GM19438 (cell line): ENCODE measurements around the gene ASCL5.
"Not testable (repeated sequence)": the region's sequence is repeated elsewhere in the genome, so short reads cannot be mapped to it uniquely, and the experiment has no call there.

Experiments used
- ATAC-seq: cut with Tn5 transposase; IDR thresholded peaks from one replicate; pipeline ENCODE4 v1.9.1; 2021; ENCODE audit warnings: low read depth; ENCODE audit not compliant: unreplicated experiment

ASCL5 gene, protein sequence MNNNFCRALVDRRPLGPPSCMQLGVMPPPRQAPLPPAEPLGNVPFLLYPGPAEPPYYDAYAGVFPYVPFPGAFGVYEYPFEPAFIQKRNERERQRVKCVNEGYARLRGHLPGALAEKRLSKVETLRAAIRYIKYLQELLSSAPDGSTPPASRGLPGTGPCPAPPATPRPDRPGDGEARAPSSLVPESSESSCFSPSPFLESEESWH

GRCh38 chr1:201126832-201127754 is at the start of gene ASCL5:
TSS of gene ASCL5 (minus strand) at chr1:201127184. CDS start at chr1:201115372, 11,812 bp downstream.
- no peak for ATAC-seq

- ATAC-seq: no peak
Measured at GRCh38 chr1:201175820-201176500, 49.0 kb upstream of the ASCL5 start.

DNA sequence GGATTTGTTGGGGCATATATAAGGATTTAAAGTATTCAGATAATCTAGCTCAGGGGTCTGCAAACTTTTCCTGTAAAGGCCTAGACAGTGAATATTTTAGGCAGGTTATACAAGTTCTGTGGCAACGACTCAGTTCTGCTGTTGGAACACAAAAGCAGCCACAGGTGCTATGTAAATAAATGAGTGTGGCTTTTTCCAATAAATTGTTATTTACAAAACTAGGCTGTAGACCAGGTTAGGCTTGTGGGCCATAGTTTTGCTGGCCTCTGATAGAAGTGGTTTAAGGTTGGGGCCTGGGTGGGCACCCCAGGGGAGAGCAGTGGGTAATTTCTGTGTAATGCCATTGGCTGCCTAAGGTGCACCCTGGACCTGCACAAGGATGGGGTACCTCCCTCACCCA is 46.8 kb upstream of the ASCL5 start:
- no peak for ATAC-seq

GRCh38 chr1:201172999-201173610 is 46.1 kb upstream of the ASCL5 start:
- ATAC-seq: no peak

DNA sequence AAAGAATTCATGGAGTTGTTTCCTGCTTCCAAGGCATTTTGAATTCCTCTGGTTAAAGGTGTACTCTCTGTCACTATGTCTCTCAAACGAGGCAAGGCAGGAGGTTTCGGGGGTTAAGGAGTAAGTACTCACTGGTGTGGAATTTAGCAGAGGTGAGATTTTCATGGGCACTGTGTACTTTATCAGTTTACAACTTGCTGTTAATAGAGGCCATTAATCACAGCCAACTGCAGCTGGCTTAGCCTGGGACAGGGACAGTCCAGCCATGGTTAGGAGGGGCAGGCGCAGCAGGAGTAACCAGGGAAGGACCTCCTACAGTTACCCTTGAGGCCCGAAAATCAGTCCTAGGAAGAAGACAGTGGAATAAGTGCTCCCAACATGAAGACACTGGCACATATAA is 45.3 kb upstream of the ASCL5 start:
- no peak for ATAC-seq

- ATAC-seq: peak; percentile 44
Measured at GRCh38 chr1:201171063-201172036, 44.4 kb upstream of the ASCL5 start.

GRCh38 chr1:201170533-201171062 is 43.6 kb upstream of the ASCL5 start:
- peak; percentile 98 for ATAC-seq

DNA sequence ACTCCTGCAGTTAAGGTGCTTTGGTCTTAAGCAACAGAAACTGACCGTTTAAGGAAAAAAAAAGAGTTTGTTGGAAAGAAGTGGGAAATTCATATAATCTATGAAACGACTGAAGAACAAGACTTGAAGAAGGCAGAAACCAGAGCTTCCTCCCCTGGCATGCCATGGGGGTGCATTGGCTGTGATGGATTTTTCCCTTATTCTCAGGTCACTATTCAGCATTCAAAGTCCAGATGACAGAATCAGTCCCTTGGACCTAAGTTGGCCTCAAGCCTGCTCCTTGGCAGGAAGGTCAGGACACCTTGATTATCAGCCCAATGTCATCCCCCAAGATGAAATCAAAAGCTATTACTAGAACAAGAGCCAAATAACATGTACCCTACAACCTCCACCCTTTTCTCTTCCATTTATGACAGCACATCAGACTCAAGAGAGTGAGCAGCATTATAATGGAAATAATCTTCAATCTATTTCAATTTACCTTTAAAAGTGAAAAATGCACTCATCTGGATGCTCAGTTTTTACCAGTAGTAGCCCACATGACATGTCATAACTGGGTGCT is 43.1 kb upstream of the ASCL5 start:
- no peak for ATAC-seq

GRCh38 chr1:201169203-201169602 is 42.2 kb upstream of the ASCL5 start:
- ATAC-seq: no peak

GRCh38 chr1:201167041-201167991 is 40.3 kb upstream of the ASCL5 start:
- ATAC-seq: no peak

- no peak for ATAC-seq
Measured at GRCh38 chr1:201164645-201165044, 37.7 kb upstream of the ASCL5 start.

DNA sequence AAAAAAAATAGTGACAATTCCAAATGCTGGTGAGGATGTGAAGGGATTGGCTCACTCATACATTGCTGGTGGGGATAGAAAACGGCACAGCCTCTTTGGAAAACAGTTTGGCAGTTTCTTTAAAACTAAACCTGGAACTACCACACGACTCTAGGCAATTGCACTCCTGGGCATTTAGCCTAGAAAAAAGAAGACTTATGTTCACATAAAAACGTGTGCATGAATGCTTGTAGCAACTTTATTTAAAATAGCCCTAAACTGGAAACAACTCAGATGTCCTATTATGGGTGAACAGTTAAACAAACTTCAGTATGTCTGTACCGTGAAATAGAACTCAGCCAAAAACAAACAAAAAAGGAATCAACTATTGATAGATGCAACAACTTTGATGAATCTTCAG is 36.7 kb upstream of the ASCL5 start:
- ATAC-seq: no peak

DNA sequence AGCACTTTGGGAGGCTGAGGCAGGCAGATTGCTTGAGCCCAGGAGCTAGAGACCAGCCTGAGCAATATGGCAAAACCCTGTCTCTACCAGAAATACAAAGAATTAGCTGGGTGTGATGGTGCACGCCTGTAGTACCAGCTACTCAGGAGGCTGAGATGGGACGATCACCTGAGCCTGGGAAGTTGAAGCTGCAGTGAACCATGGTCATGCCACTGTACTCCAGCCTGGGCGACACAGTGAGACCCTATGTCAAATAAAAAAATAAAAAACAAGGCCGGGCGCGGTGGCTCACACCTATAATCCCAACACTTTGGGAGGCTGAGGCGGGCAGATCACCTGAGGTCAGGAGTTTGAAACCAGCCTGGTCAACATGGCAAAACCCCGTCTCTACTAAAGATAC is 36.1 kb upstream of the ASCL5 start:
- not testable (repeated sequence) for ATAC-seq

DNA sequence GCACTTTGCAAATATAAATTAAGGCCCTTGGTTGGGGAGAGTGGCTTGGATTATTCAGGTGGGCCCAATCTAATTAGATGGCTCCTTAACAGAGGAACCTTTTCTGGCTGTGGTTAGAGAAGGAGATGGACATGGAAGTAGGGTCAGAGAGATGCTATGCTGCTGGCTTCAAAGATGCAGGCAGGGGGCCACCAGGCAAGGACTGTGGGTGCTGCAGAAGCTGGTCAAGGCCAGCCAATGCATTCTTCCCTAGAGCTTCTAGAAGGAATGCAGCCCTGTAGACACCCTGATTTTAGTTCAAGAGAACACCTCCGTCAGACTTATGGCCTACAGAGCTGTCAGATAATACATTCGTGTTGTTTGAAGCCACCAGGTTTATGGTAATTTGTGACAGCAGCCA is 31.0 kb upstream of the ASCL5 start:
- no peak for ATAC-seq

DNA sequence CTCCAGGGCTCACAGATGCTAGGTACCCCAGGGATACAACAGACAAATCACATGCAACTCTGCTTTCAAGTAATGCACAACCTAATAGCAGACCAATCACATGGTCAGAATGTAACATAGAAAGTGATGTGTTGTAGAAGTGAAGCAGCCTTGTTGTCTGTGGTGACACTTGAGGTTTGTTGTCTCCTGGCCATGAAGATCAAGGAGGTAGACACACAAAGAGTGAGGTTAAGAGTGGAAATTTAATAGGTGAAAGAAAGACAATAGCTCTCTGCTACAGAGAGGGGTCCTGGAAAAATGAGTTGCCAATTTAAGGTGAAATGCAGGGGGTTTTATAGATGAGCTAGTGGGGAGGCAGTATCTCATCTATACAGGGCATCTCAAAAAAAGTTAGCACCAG is 29.8 kb upstream of the ASCL5 start:
- ATAC-seq: no peak

GRCh38 chr1:201156346-201156745 is 29.4 kb upstream of the ASCL5 start:
- no peak for ATAC-seq

DNA sequence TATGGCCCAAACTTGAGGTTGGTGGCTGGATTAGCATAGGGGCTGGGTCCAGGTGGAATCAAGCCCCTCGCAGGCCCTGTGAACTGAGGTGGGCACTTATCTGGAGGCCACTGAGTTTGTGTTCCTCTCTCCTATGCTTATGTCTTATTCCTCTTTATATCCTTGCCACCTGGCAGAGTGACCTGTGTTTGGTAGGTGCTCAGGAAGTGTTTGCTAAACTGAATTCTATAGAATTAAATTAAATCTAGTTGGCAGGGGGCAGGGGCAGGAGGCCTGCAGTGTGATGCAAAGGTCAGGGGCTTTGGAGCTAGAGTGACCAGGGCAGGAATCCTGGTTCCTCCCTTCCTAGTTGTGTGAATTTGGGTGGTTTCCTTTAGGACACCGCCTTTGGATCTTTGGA is 28.4 kb upstream of the ASCL5 start:
- no peak for ATAC-seq
